ENCODE measurements around the gene TM9SF4. TPM values are rescaled to one million over a fixed set of nuclear protein-coding genes. Genes with fewer than 3 reads are reported as not detected.

Gene TM9SF4
- total RNA-seq, 4 donors from 2014 or later = 19.9 to 34.4 (median 25.2) TPM

GRCh38 chr20:32215147-32215546, 105.6 kb downstream of the TM9SF4 start:
- no peak overlapping the region for H3K27ac ChIP-seq (replicated peaks in 1 of 4)
- intact Hi-C loops (cut with DNase I) = no loop called here
- TF ChIP-seq EP300 (IDR thresholded peaks at IDR 0.05) = no peak
- TF ChIP-seq POLR2A (IDR thresholded peaks at IDR 0.05; ENCODE audit: low read depth) = no peak
- no peak for TF ChIP-seq CTCF (IDR thresholded peaks at IDR 0.05)
- TF ChIP-seq POLR2AphosphoS5 (IDR thresholded peaks at IDR 0.05) = no peak
- H3K36me3 ChIP-seq = peaks cover 0 to 98% (median 77%) of the 10 kb centered on the region in 4 donors
- WGBS = 89% methylated on average over 8 of the region's 8 CpGs
- H3K4me1 ChIP-seq = peaks cover 0 to 12% (median under 1%) of the 10 kb centered on the region in 4 donors
- no peaks in the 10 kb centered on the region for H3K9me3 ChIP-seq
- no peaks in the 10 kb centered on the region for H3K27me3 ChIP-seq
- no peak overlapping the region for H3K4me3 ChIP-seq
- no peak for DNase-seq (ENCODE audit: extremely low spot score)

GRCh38 chr20:32215729-32216128, 106.2 kb downstream of the TM9SF4 start:
- TF ChIP-seq POLR2AphosphoS5 (IDR thresholded peaks at IDR 0.05) (no peak), POLR2A (IDR thresholded peaks at IDR 0.05; ENCODE audit: low read depth) (no peak), EP300 (IDR thresholded peaks at IDR 0.05) (no peak), CTCF (IDR thresholded peaks at IDR 0.05) (no peak)
- no peak for DNase-seq (ENCODE audit: extremely low spot score)
- Histone ChIP-seq H3K27ac (replicated peaks in 1 of 4) (no peak overlapping the region), H3K27me3 (no peaks in the 10 kb centered on the region), H3K4me1 (peaks cover 0 to 7% (median 0%) of the 10 kb centered on the region in 4 donors), H3K9me3 (no peaks in the 10 kb centered on the region), H3K4me3 (no peak overlapping the region), H3K36me3 (peaks cover 0 to 98% (median 76%) of the 10 kb centered on the region in 4 donors)
- 90% methylated on average over 3 of the region's 3 CpGs for WGBS
- intact Hi-C loops (cut with DNase I) = no loop called here

- no peak overlapping the region for H3K27ac ChIP-seq (replicated peaks in 1 of 4)
- peaks cover 0 to 7% (median 0%) of the 10 kb centered on the region in 4 donors for H3K4me1 ChIP-seq
- no peak for DNase-seq (ENCODE audit: extremely low spot score)
- no peak for TF ChIP-seq POLR2A (IDR thresholded peaks at IDR 0.05; ENCODE audit: low read depth)
- TF ChIP-seq CTCF (IDR thresholded peaks at IDR 0.05) = no peak
- no peak for TF ChIP-seq EP300 (IDR thresholded peaks at IDR 0.05)
- no peak for TF ChIP-seq POLR2AphosphoS5 (IDR thresholded peaks at IDR 0.05)
- no peaks in the 10 kb centered on the region for H3K9me3 ChIP-seq
- no peak overlapping the region for H3K4me3 ChIP-seq
- intact Hi-C loops (cut with DNase I) = no loop called here
- no peaks in the 10 kb centered on the region for H3K27me3 ChIP-seq
- H3K36me3 ChIP-seq = peaks cover 0 to 98% (median 77%) of the 10 kb centered on the region in 4 donors
- WGBS = 92% methylated on average over 13 of the region's 13 CpGs
Measured at GRCh38 chr20:32216179-32217142, 106.9 kb downstream of the TM9SF4 start.

Other genes with a start within 250 kb of the TM9SF4 start
- 1 to 10 TPM in 3 of 4 donors, under 1 TPM in 1; 0.83 to 5.1 (median 3.8) TPM for gene DUSP15, start 239.2 kb upstream of the TM9SF4 start, total RNA-seq
- under 1 TPM in 2 of 4 donors, not detected in 2; 0.17 to 0.34 TPM for gene TTLL9, start 239.1 kb upstream of the TM9SF4 start, total RNA-seq
- 10 to 100 TPM in 3 of 4 donors, 1 to 10 TPM in 1; 7.9 to 15.9 (median 10.8) TPM for gene PDRG1, start 157.7 kb upstream of the TM9SF4 start, total RNA-seq
- not detected for gene XKR7, start 141.6 kb upstream of the TM9SF4 start, total RNA-seq
- 10 to 100 TPM in 2 of 4 donors, 1 to 10 TPM in 2; 6.0 to 12.1 (median 10.4) TPM for gene CCM2L, start 99.3 kb upstream of the TM9SF4 start, total RNA-seq
- gene HCK, start 57.5 kb upstream of the TM9SF4 start, total RNA-seq = 10 to 100 TPM in 2 of 4 donors, 1 to 10 TPM in 2; 7.8 to 36.6 (median 11.4) TPM
- gene PLAGL2, start 98.0 kb downstream of the TM9SF4 start, total RNA-seq = 10 to 100 TPM in 1 of 4 donors, 1 to 10 TPM in 3; 5.4 to 10.8 (median 8.0) TPM
- 10 to 100 TPM; 21.7 to 31.9 (median 29.8) TPM for gene POFUT1, start 98.2 kb downstream of the TM9SF4 start, total RNA-seq
- 10 to 100 TPM; 20.7 to 28.3 (median 23.5) TPM for gene KIF3B, start 167.9 kb downstream of the TM9SF4 start, total RNA-seq
- 10 to 100 TPM; 56.5 to 66.7 (median 61.8) TPM for gene ASXL1, start 248.6 kb downstream of the TM9SF4 start, total RNA-seq

Measured in esophagus muscularis mucosa (tissue), 4 donors.